GM12892 (cell line): Measurements from ENCODE around the gene LRRC23.

Source experiments
- DNase-seq: peaks from one replicate; pipeline ENCODE4 v3.0.0; 2011; ENCODE audit not compliant: insufficient read length
- FAIRE-seq: peaks from 2 replicates; lab custom pipeline; 2011; peaks lifted over from hg19 to GRCh38; lab: Jason Lieb, UNC
- POLR2A ChIP-seq: IDR thresholded peaks from 2 replicates; pipeline ENCODE4 v1.6.1; 2011; ENCODE audit warnings: low read depth, low read length, control low read depth
- POLR2AphosphoS5 ChIP-seq: IDR thresholded peaks from 2 replicates; pipeline ENCODE4 v1.6.1; 2011; ENCODE audit warnings: low read depth, low read length, control low read depth
- TAF1 ChIP-seq: IDR thresholded peaks from 2 replicates; pipeline ENCODE4 v1.6.1; 2011; ENCODE audit warnings: low read depth, mild to moderate bottlenecking, control low read depth, low read length, borderline replicate concordance

The LRRC23 gene

GRCh38 chr12:6927379-6928021 lies 22.9 kb downstream of the LRRC23 start, which contains the start of gene ATN1:
ATN1 (plus strand) TSS chr12:6927959; CDS start chr12:6934002, 6,043 bp downstream.
- no peak for TF ChIP-seq TAF1
- TF ChIP-seq POLR2A = peak; percentile 41; the same call in 1 of the 2 replicates
- 0 out of 2 replicates have a peak, but pooled peaks have one; percentile 26 for TF ChIP-seq POLR2AphosphoS5
- FAIRE-seq (no peak), DNase-seq (peak; percentile 73)

GRCh38 chr12:6928022-6928702 lies 23.5 kb downstream of the LRRC23 start:
- DNase-seq (peak; percentile 56), FAIRE-seq (no peak)
- TF ChIP-seq POLR2AphosphoS5 (no peak), POLR2A (no peak), TAF1 (no peak)

GRCh38 chr12:6928703-6929407 lies 24.2 kb downstream of the LRRC23 start:
- no peak for FAIRE-seq
- no peak for DNase-seq
- TF ChIP-seq TAF1 (no peak), POLR2A (no peak), POLR2AphosphoS5 (no peak)

- no peak for TF ChIP-seq POLR2A
- TF ChIP-seq POLR2AphosphoS5 = no peak
- no peak for TF ChIP-seq TAF1
- DNase-seq (no peak), FAIRE-seq (no peak)
Observed at GRCh38 chr12:6929466-6930452, 25.1 kb downstream of the LRRC23 start.

GRCh38 chr12:6932766-6933165 lies 28.1 kb downstream of the LRRC23 start:
- TF ChIP-seq TAF1 (no peak), POLR2AphosphoS5 (no peak), POLR2A (no peak)
- no peak for FAIRE-seq
- DNase-seq = no peak

- FAIRE-seq = no peak
- DNase-seq = no peak
- no peak for TF ChIP-seq TAF1
- no peak for TF ChIP-seq POLR2AphosphoS5
- no peak for TF ChIP-seq POLR2A
Observed at GRCh38 chr12:6934110-6934509, 29.5 kb downstream of the LRRC23 start.

- DNase-seq (no peak), FAIRE-seq (no peak)
- TF ChIP-seq TAF1 (no peak), POLR2AphosphoS5 (peak; percentile 66; the same call in 1 of the 2 replicates), POLR2A (no peak)
Observed at GRCh38 chr12:6935371-6936193, 31.0 kb downstream of the LRRC23 start.

GRCh38 chr12:6936194-6936635 lies 31.6 kb downstream of the LRRC23 start:
- no peak for FAIRE-seq
- no peak for DNase-seq
- TF ChIP-seq POLR2AphosphoS5 (peak; percentile 2; the same call in 1 of the 2 replicates), POLR2A (no peak)

- DNase-seq = no peak
- FAIRE-seq = peak; percentile 87
- no peak; the same call in 1 of the 2 replicates for TF ChIP-seq POLR2AphosphoS5
- peak; percentile 58; the same call in 1 of the 2 replicates for TF ChIP-seq POLR2A
- TF ChIP-seq TAF1 = no peak
Observed at GRCh38 chr12:6936636-6937480, 32.2 kb downstream of the LRRC23 start.
